Heart left ventricle (tissue), 13 donors: ENCODE measurements around the gene ID3.
A peak's percentile ranks its signal among the peaks of the same experiment; 100 is the strongest.

ENCODE experiments used
- POLR2A ChIP-seq, 2 donors: fragments of 450-650 bp; IDR thresholded peaks; one replicate each; pipeline ENCODE4 v1.6.1; 2017; ENCODE audit warnings: antibody characterized with exemption in 2 of 2, mild to moderate bottlenecking in 2 of 2, moderate library complexity in 2 of 2
- TF ChIP-seq, protein P1 (sequence below), 12 donors: fragments of 200-600 bp; sonication (generic) in 4 of 12; IDR thresholded peaks; one replicate each; pipeline versions ENCODE4 v1.5.0 to v1.8.0; 2018 to 2022; ENCODE audit warnings: antibody characterized with exemption in 12 of 12, mild to moderate bottlenecking in 5 of 12
- donor health status: ischemic (EF 13 %, LVEDD 7.1; RV severe dilation, severe dysfunction).
- donor health status: DM: no; HTN: yes; CAD: no.
- donor health status: DM: no; HTN: no; CAD: no.
- donor health status: ischemic (EF 25% LVEDD 6.9; RV normal size, moderate dysfunction).
- donor health status: ischemic (EF 25% LVEDD 5.7; RV mildly dilated, moderate dysfunction).
- donor health status: ischemic (EF 35%, LVEDD 5.7; RV mildly dilated, moderate dysfunction).
- donor health status: nonischemic (EF 11% LVEDD 7.7; RV severe dilation, severe dysfunction).
- donor health status: DM: yes; HTN: yes; CAD: no.
- donor health status: PGD.
- donor health status: ischemic (EF 29% LVEDD 5.4; RV normal size, mild dysfunction).
- donor health status: nonischemic (EF 23%, LVEDD 6.1; RV moderate dilation, normal function).

DNA sequence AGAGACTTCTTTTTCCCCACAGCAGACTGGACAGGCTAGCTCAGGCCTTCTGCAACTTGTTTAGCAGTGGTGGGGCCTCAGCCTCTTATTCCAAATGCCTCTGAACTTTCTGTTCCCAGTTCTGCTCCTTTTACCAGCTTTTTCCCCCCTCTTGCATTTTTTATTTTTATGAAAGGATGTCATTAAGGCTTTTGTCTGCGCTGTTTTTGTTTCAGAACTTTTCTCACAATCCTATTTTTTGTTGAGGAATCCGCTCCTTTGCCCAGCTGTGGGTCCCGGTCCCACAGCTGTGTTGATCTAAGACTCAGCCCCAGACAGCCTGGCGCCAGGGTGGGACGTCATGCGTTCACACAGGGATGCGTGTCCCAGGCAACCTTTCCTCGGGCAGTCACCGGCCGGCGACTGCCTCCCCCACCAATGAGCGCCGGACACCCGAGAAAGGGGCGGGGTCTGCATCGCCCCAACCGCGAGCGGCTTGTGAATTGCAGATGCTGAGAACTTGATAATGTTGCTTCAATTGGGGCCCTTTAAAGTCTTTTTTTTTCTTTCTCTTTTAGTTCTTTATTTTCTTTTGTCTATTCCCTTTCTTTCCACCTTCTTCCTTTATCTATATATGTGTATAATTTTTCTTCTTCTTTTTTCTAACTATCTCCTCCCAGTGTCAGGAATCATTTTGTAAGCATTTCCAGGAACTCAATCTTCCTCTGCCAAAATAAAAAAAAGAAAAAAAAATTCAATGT, 3.0 kb upstream of the ID3 start:
- TF ChIP-seq, protein P1, sequence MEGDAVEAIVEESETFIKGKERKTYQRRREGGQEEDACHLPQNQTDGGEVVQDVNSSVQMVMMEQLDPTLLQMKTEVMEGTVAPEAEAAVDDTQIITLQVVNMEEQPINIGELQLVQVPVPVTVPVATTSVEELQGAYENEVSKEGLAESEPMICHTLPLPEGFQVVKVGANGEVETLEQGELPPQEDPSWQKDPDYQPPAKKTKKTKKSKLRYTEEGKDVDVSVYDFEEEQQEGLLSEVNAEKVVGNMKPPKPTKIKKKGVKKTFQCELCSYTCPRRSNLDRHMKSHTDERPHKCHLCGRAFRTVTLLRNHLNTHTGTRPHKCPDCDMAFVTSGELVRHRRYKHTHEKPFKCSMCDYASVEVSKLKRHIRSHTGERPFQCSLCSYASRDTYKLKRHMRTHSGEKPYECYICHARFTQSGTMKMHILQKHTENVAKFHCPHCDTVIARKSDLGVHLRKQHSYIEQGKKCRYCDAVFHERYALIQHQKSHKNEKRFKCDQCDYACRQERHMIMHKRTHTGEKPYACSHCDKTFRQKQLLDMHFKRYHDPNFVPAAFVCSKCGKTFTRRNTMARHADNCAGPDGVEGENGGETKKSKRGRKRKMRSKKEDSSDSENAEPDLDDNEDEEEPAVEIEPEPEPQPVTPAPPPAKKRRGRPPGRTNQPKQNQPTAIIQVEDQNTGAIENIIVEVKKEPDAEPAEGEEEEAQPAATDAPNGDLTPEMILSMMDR (IDR thresholded peaks at IDR 0.05): no peak
- peak; percentile 35 to 90 for TF ChIP-seq POLR2A (IDR thresholded peaks at IDR 0.05)
